GM18502 (cell line): ENCODE results near the gene GUCD1.
"Not testable (repeated sequence)": the region's sequence is repeated elsewhere in the genome, so short reads cannot be mapped to it uniquely, and the experiment has no call there.

Source experiments
- ATAC-seq: cut with Tn5 transposase; IDR thresholded peaks from one replicate; pipeline ENCODE4 v1.9.1; 2021; ENCODE audit warnings: mild to moderate bottlenecking; ENCODE audit not compliant: unreplicated experiment, poor library complexity

Gene GUCD1

GRCh38 chr22:24536089-24536488 lies 18.8 kb downstream of the GUCD1 start:
- ATAC-seq, result no peak

GRCh38 chr22:24535348-24535747 lies 19.6 kb downstream of the GUCD1 start:
- no peak for ATAC-seq

GRCh38 chr22:24532075-24532474 lies 22.9 kb downstream of the GUCD1 start:
- no peak for ATAC-seq

- not testable (repeated sequence) for ATAC-seq
Measured at GRCh38 chr22:24530968-24531367, 24.0 kb downstream of the GUCD1 start.

- ATAC-seq, result no peak
Measured at GRCh38 chr22:24529898-24530297, 25.0 kb downstream of the GUCD1 start.

GRCh38 chr22:24526191-24526590 lies 28.7 kb downstream of the GUCD1 start:
- ATAC-seq, result no peak

GRCh38 chr22:24525416-24526037 lies 29.4 kb downstream of the GUCD1 start:
- no peak for ATAC-seq

GRCh38 chr22:24523873-24524272 lies 31.1 kb downstream of the GUCD1 start:
- no peak for ATAC-seq

GRCh38 chr22:24521791-24522245 lies 33.1 kb downstream of the GUCD1 start:
- ATAC-seq, result no peak

- ATAC-seq, result no peak
Measured at GRCh38 chr22:24519496-24519895, 35.4 kb downstream of the GUCD1 start.

- no peak for ATAC-seq
Measured at GRCh38 chr22:24518771-24519485, 36.0 kb downstream of the GUCD1 start.

- no peak for ATAC-seq
Measured at GRCh38 chr22:24518228-24518627, 36.7 kb downstream of the GUCD1 start.

- ATAC-seq, result no peak
Measured at GRCh38 chr22:24517446-24517845, 37.5 kb downstream of the GUCD1 start.

- ATAC-seq, result no peak
Measured at GRCh38 chr22:24516301-24516737, 38.6 kb downstream of the GUCD1 start.

GRCh38 chr22:24515027-24515338 lies 40.0 kb downstream of the GUCD1 start:
- no peak for ATAC-seq

GRCh38 chr22:24514241-24515026 lies 40.5 kb downstream of the GUCD1 start:
- no peak for ATAC-seq

- ATAC-seq, result no peak
Measured at GRCh38 chr22:24513378-24514240, 41.3 kb downstream of the GUCD1 start.

- no peak for ATAC-seq
Measured at GRCh38 chr22:24512043-24512442, 42.9 kb downstream of the GUCD1 start.

GRCh38 chr22:24510637-24511625 lies 44.0 kb downstream of the GUCD1 start:
- ATAC-seq, result no peak
